Measurements from ENCODE around the gene CEACAM21. TPM values are rescaled to one million over a fixed set of nuclear protein-coding genes. Genes with fewer than 3 reads are reported as not detected.

CEACAM21 gene
- total and polyA plus RNA-seq, 2 donors (not counting 1 experiment from before 2014, with no cell fraction given) = not detected

DNA sequence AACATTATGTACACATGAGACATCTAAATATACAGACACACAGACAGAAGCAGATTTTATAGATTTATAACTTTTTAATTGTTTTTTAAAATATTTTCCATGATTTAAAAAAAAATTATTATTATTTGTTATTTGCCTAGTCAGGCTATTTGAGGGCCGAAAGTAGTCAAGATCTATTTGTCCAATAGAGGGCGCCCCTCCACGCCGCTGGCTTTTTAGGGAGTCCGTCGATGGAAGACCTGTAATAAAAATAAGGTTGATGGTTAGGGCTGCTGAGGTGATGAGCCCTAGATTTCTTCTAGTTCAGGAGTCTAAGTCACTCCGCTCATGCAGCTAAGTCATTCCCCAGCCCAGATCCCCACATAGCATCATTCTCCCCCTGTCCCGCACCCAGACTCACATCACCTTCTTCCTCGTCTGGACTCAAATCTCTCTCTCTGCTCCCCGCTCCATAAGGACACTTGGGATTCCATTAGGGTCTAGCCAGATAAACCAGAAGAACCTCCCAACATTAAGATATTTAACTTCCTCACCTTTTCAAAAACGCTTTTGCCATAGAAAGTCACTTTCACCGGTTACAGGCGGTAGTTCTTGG lies 33.9 kb upstream of the CEACAM21 start:
- Histone ChIP-seq H3K9me3 (ENCODE audit: control insufficient read depth, insufficient read depth, low read depth, low read length) (no peaks in the 10 kb centered on the region), H3K27ac (ENCODE audit: insufficient read depth, low read length) (no peak overlapping the region), H3K36me3 (ENCODE audit: control insufficient read depth, insufficient read depth, low read length) (no peaks in the 10 kb centered on the region), H3K4me1 (ENCODE audit: control insufficient read depth, extremely low read depth, insufficient read depth, low read length) (no peaks in the 10 kb centered on the region), H3K79me2 (ENCODE audit: control insufficient read depth, insufficient read depth, low read length) (no peaks in the 10 kb centered on the region), H3K4me3 (replicated peaks in 1 of 4; ENCODE audit: control extremely low read depth in 1 of 4, insufficient read depth in 1 of 4, low read depth in 3 of 4, low read length in 4 of 4) (no peak overlapping the region), H2AFZ (ENCODE audit: low read length) (no peak overlapping the region), H3K4me2 (ENCODE audit: extremely low read depth, insufficient read depth, low read length) (no peak overlapping the region), H4K20me1 (ENCODE audit: control insufficient read depth, extremely low read depth, insufficient read depth, low read length) (no peaks in the 10 kb centered on the region), H3K27me3 (ENCODE audit: control insufficient read depth, insufficient read depth, low read length) (peaks cover 3% of the 10 kb centered on the region), H3K9ac (ENCODE audit: insufficient read depth, low read length) (no peak overlapping the region)
- no peak for TF ChIP-seq EZH2 (IDR thresholded peaks at IDR 0.05; ENCODE audit: low read length, missing control alignments)
- TF ChIP-seq, protein P1, sequence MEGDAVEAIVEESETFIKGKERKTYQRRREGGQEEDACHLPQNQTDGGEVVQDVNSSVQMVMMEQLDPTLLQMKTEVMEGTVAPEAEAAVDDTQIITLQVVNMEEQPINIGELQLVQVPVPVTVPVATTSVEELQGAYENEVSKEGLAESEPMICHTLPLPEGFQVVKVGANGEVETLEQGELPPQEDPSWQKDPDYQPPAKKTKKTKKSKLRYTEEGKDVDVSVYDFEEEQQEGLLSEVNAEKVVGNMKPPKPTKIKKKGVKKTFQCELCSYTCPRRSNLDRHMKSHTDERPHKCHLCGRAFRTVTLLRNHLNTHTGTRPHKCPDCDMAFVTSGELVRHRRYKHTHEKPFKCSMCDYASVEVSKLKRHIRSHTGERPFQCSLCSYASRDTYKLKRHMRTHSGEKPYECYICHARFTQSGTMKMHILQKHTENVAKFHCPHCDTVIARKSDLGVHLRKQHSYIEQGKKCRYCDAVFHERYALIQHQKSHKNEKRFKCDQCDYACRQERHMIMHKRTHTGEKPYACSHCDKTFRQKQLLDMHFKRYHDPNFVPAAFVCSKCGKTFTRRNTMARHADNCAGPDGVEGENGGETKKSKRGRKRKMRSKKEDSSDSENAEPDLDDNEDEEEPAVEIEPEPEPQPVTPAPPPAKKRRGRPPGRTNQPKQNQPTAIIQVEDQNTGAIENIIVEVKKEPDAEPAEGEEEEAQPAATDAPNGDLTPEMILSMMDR (conservative IDR thresholded peaks at IDR 0.05 in 1 of 2, IDR thresholded peaks at IDR 0.05 in 1 of 2; ENCODE audit: low read depth in 1 of 2, low read length in 2 of 2) = peak; percentile 42 to 47
- peak in 1 of 2 donors; percentile 21 for DNase-seq (ENCODE audit: low read depth in 2 of 2)

DNA sequence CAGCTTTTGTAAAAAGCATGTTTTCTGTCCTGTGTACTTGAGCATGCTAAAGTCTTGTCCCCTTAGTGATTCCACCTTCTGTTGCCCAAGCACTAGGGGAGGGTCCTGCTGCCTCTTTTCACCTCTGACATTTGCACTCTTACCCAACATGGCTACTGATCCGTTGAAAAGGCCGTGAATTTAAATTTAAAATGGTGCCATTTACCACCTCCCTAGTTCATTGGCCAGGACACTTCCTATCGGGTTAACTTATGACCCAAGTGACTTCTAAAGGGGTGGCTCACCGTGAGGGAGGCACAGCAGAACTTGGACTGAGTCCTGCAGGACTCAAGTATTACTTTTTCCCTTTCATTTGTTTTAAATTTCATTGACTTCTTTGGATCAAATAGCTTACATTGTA lies 33.3 kb upstream of the CEACAM21 start:
- Histone ChIP-seq H3K9me3 (ENCODE audit: control insufficient read depth, insufficient read depth, low read depth, low read length) (no peaks in the 10 kb centered on the region), H3K9ac (ENCODE audit: insufficient read depth, low read length) (no peak overlapping the region), H3K4me3 (replicated peaks in 1 of 4; ENCODE audit: control extremely low read depth in 1 of 4, insufficient read depth in 1 of 4, low read depth in 3 of 4, low read length in 4 of 4) (no peak overlapping the region), H3K36me3 (ENCODE audit: control insufficient read depth, insufficient read depth, low read length) (no peaks in the 10 kb centered on the region), H3K4me1 (ENCODE audit: control insufficient read depth, extremely low read depth, insufficient read depth, low read length) (no peaks in the 10 kb centered on the region), H4K20me1 (ENCODE audit: control insufficient read depth, extremely low read depth, insufficient read depth, low read length) (no peaks in the 10 kb centered on the region), H3K4me2 (ENCODE audit: extremely low read depth, insufficient read depth, low read length) (no peak overlapping the region), H3K27me3 (ENCODE audit: control insufficient read depth, insufficient read depth, low read length) (peaks cover 3% of the 10 kb centered on the region), H3K27ac (ENCODE audit: insufficient read depth, low read length) (no peak overlapping the region), H3K79me2 (ENCODE audit: control insufficient read depth, insufficient read depth, low read length) (no peaks in the 10 kb centered on the region), H2AFZ (ENCODE audit: low read length) (no peak overlapping the region)
- no peak for TF ChIP-seq EZH2 (IDR thresholded peaks at IDR 0.05; ENCODE audit: low read length, missing control alignments)
- TF ChIP-seq, protein P1 (conservative IDR thresholded peaks at IDR 0.05 in 1 of 2, IDR thresholded peaks at IDR 0.05 in 1 of 2; ENCODE audit: low read depth in 1 of 2, low read length in 2 of 2) = no peak
- DNase-seq (ENCODE audit: low read depth in 2 of 2) = no peak

DNA sequence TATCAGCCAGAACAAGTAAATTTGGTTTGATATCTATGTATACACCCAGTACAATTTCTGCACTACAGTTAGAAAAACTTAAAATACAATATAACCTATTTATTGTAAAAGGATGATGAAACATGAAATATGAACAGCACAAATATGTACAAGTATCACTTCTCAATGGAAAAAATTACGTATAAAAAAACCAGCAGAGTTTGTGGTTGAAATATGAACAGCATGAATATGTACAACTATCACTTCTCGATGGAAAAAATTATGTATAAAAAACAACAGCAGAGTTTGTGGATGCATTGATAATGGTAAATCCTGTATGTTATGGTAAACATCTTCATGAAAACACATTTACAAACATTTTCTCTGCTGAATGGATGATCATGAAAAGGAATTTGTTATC lies 32.4 kb upstream of the CEACAM21 start:
- no peak overlapping the region for H3K4me3 ChIP-seq (replicated peaks in 1 of 4; ENCODE audit: control extremely low read depth in 1 of 4, insufficient read depth in 1 of 4, low read depth in 3 of 4, low read length in 4 of 4)
- H2AFZ ChIP-seq (ENCODE audit: low read length) = no peak overlapping the region
- no peaks in the 10 kb centered on the region for H3K9me3 ChIP-seq (ENCODE audit: control insufficient read depth, insufficient read depth, low read depth, low read length)
- H3K27ac ChIP-seq (ENCODE audit: insufficient read depth, low read length) = no peak overlapping the region
- no peak overlapping the region for H3K4me2 ChIP-seq (ENCODE audit: extremely low read depth, insufficient read depth, low read length)
- no peak for DNase-seq (ENCODE audit: low read depth in 2 of 2)
- no peaks in the 10 kb centered on the region for H3K4me1 ChIP-seq (ENCODE audit: control insufficient read depth, extremely low read depth, insufficient read depth, low read length)
- peaks cover 3% of the 10 kb centered on the region for H3K27me3 ChIP-seq (ENCODE audit: control insufficient read depth, insufficient read depth, low read length)
- no peaks in the 10 kb centered on the region for H3K79me2 ChIP-seq (ENCODE audit: control insufficient read depth, insufficient read depth, low read length)
- H4K20me1 ChIP-seq (ENCODE audit: control insufficient read depth, extremely low read depth, insufficient read depth, low read length) = no peaks in the 10 kb centered on the region
- TF ChIP-seq, protein P1 (conservative IDR thresholded peaks at IDR 0.05 in 1 of 2, IDR thresholded peaks at IDR 0.05 in 1 of 2; ENCODE audit: low read depth in 1 of 2, low read length in 2 of 2) = no peak
- no peak for TF ChIP-seq EZH2 (IDR thresholded peaks at IDR 0.05; ENCODE audit: low read length, missing control alignments)
- no peak overlapping the region for H3K9ac ChIP-seq (ENCODE audit: insufficient read depth, low read length)
- H3K36me3 ChIP-seq (ENCODE audit: control insufficient read depth, insufficient read depth, low read length) = no peaks in the 10 kb centered on the region
